GM19452 (cell line): ENCODE data around the gene SLU7.
"Not testable (repeated sequence)": the region's sequence is repeated elsewhere in the genome, so short reads cannot be mapped to it uniquely, and the experiment has no call there.

Experiments
- ATAC-seq: cut with Tn5 transposase; IDR thresholded peaks from one replicate; pipeline ENCODE4 v1.9.1; 2021; ENCODE audit not compliant: unreplicated experiment

Gene SLU7

GRCh38 chr5:160451281-160451680, 32.4 kb upstream of the SLU7 start:
- no peak for ATAC-seq

DNA sequence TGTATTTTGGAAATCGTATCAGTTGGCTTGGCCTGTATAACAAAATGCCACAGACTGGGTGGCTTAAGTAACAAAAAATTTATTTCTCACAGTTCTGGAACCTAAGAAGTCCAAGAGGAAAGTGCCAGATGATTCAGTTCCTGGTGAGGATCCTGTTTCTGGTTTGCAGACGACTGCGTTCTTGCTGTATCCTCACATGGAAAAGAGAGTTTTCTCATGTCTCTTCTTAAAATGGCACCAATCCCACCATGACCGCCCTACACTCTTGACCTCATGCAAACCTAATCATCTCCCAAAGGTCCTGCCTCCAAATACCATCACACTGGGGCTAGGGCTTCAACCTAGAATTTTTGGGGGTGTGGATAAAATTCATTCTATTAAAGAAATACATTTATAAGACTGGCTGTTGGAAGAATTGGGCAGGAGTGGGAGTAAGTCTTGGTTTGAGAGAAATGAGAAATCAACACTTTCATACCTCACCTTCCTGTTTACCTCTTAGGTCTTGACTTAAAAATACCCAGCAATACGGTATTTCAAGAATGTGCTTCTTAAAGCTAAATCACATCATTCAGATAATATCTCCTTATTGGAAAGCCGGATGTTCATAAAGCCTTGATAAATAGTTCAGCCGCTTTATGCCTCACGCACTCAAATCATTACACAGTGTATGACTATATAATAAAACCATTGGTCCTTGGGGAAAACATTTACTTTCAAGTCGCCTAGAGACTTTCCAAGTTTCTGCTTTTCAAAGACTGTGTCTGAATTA, 31.5 kb upstream of the SLU7 start:
- peak; percentile 56 for ATAC-seq

DNA sequence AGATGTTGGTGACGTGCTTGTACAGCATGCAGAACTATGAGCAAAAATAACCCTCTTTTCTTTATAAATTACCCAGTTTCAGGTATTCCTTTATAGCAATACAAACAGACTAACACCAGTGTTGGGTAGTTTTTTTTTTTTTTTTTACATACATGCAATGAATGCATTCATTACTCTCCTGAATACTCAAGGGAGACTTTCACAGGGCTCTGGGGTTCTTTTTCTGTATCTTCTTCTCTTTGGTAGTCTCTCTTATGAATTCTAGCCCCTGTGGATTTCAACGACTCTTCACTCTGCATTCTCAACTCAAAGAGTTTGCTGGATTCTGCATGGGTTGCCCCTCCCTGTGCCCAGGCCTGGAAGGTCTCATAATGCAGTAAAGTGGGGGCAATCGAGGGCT, 30.6 kb upstream of the SLU7 start:
- ATAC-seq = no peak

DNA sequence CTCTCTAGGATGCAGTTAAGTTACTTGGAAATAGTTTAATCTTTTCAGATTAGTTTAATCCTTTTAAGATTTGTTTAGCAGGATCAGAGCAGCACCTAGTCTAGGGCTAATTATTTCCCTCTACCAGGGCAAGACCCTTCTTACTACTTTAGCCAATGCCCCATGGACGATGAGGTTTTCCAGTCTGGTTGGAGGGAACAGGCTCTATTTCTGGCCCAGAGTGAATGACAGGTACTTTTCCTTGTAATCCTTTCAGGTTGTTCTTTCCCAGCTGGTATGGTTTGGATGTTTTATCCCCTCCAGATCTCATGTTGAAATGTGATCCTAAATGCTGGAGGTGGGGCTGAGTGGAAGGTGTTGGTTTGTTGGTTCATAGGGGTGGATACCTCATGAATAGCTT, 30.0 kb upstream of the SLU7 start:
- no peak for ATAC-seq

- ATAC-seq = no peak
Measured at GRCh38 chr5:160445751-160446150, 26.9 kb upstream of the SLU7 start.

DNA sequence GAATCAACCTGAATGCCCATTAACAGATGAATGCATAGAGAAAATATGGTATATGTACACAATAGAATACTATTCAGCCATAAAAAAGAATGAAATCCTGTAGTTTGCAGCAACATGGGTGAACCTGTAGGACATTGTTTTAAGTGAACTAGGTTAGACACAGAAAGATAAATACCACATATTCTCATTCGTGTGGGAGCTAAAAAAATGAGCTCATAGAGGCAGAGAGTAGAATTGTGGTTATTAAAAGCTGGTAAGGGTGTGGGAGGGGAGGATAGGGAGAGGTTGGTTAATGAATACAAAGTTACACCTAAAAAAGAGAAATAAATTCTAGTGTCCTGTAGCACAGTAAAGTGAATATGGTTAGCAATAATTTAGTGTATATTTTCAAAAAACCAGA, 26.3 kb upstream of the SLU7 start:
- no peak for ATAC-seq

DNA sequence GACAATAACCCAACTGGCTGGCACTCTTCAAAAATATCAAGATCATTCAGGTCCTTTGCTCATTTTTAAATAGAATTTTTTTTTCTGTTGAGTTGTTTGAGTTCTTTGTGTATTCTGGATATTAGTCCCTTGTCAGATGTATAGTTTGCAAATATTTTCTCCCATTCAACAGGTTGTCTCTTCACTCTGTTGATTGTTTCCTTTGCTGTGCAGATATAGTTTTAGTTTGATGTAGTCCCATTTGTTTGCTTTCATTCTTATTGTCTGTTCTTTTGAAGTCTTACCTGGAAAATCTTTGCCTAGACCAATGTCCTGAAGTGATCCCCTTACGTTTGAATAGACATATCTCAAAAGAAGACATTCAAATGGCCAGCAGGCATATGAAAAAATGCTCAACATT, 25.5 kb upstream of the SLU7 start:
- ATAC-seq = no peak

DNA sequence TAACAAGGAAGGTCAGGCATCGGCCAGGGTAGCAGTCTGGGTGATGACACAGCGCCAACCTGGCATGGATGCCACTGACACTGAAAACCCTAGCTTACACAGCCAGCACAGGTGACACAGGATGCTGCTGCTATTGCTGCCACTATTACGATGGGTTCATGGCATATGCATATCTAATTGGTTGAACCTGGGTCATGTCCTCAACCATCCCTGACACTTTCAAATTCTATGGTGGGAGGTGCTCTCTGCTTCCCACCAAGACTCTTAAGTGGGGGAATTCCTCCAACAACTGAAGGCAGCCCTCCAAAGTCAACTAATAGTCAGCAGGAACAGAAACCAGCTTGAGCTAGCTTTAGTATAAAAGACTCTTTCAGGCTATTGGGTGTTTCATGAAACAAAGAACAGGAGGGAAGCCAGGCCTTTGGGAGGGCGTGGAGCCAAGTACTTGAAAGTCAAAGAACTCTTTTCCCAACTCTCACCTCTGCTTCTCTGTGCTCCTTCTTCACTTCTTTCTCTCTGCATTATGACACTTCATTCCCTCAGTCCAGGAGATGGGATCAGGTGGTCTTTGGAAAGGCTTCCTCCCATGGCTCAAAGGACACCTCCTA, 24.0 kb upstream of the SLU7 start:
- no peak for ATAC-seq

- no peak for ATAC-seq
Measured at GRCh38 chr5:160441311-160441781, 22.5 kb upstream of the SLU7 start.

- peak; percentile 62 for ATAC-seq
Measured at GRCh38 chr5:160439205-160439600, 20.3 kb upstream of the SLU7 start.

GRCh38 chr5:160438316-160439204, 19.7 kb upstream of the SLU7 start:
- peak; percentile 38 for ATAC-seq

DNA sequence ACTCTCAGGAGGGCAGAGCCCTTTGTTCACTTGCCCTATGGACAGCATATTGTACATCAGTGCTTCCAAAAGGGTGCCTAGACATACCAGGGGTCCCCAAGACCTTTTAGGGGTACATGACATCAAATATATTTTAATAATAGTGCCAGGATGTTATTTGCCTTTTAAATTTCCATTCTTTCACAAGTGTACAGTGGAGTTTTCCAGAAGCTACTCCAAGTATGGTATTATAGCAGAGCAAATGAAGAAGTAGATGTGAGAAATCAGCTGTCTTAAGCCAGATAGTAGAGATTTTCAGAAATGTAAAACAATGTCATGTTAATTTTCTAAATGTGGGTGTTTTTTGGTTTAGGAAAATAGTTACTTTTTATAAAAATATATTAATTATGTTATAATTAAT, 18.4 kb upstream of the SLU7 start:
- no peak for ATAC-seq

- ATAC-seq = not testable (repeated sequence)
Measured at GRCh38 chr5:160436661-160437060, 17.8 kb upstream of the SLU7 start.

DNA sequence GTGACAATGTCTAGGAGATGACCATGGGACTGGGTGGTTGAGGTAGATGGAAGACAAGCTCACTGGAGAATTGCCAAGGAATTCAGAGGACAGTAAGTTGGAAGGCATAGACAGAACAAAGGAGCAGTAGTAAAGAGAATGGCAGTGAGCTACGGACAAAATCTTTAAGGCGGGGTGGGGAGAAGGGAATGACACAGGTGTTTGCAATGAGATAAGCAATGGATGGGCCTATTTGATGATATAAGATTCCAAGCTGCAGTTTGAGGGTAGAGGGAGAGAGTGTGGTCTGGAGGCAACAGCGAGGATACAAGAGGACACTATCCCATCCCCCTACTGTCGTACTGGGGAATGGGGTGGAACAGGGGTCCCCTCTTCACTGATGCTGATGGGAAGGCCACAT, 17.1 kb upstream of the SLU7 start:
- no peak for ATAC-seq

DNA sequence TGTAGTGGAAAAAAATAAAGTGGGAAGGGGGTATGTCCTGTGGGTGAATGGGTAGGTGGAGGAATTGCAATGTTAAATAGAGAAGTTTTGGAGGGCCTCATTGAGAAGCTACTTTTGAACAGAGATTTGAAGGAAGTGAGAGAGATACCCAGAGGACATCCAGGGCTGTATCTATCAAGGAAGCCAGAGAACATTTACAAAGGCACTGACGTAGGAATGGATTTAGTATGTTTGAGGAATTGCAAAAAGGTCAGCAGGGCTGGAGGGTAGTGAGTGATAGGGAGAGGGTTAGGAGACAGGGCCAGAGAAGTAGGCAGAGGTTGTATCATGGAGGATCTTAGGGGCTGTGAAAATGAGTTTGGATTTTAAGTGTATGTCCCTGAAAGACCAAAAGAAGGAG, 16.7 kb upstream of the SLU7 start:
- no peak for ATAC-seq

DNA sequence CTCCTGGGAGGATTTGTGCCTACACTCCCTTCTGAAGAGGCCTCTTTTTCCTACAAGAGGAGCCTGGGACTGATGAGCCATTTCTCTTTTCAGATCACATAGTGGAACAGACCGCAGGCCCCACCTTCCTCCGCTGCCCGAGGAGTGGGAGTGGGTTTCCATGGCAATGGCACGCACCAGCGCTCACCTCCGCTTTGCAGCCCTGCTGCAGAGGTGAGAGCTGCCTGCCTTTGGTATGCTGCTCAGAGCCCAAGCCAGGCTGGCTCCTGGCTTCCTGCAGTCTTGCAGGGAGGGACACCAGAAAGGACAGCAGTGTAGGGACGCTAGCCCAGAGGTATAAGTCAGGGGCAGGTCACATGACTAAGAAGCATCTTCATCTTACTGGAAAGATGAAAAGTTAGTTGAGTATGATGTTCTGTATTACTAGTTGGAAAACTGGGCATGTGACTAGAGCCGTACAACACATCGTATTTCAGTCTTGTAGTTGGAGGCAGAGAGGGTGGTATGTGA, 15.2 kb upstream of the SLU7 start:
- peak; percentile 67 for ATAC-seq

- no peak for ATAC-seq
Measured at GRCh38 chr5:160432787-160433186, 13.9 kb upstream of the SLU7 start.

- peak; percentile 23 for ATAC-seq
Measured at GRCh38 chr5:160432196-160432595, 13.3 kb upstream of the SLU7 start.

GRCh38 chr5:160427607-160428006, 8.7 kb upstream of the SLU7 start:
- no peak for ATAC-seq

- ATAC-seq = no peak
Measured at GRCh38 chr5:160423099-160423498, 4.2 kb upstream of the SLU7 start.

DNA sequence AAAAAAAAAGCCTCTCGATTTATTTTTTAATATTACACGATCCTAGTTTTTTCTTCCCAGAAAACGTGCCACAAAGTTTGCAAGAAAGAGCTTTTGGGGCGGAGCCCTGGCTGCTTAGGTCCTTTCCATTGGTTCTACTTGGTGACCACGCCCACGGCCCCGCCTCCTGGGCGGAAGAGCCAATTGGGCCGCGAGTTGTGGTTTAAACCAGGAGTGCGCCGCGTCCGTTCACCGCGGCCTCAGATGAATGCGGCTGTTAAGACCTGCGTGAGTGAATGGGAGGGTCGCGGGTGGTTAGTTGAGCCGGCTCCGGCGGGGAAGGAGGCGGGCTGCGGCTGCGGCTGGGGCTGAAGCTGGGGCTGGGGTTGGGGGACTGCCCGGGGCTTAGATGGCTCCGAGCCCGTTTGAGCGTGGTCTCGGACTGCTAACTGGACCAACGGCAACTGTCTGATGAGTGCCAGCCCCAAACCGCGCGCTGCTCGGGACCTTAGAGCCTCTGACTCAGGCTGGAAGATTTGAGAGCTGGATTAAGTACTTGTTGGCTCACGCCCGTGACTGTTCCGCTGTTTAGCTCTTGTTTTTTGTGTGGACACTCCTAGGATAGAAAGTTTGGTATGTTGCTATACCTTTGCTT, 2.9 kb upstream of the SLU7 start, which contains the start of gene PTTG1:
TSS of gene PTTG1 (plus strand) at position 231 of the 634 bp plus-strand sequence. CDS start 458 bp downstream, outside the sequence.
- ATAC-seq = peak; percentile 70
